ENCODE data around the gene SLC6A18.

DNA sequence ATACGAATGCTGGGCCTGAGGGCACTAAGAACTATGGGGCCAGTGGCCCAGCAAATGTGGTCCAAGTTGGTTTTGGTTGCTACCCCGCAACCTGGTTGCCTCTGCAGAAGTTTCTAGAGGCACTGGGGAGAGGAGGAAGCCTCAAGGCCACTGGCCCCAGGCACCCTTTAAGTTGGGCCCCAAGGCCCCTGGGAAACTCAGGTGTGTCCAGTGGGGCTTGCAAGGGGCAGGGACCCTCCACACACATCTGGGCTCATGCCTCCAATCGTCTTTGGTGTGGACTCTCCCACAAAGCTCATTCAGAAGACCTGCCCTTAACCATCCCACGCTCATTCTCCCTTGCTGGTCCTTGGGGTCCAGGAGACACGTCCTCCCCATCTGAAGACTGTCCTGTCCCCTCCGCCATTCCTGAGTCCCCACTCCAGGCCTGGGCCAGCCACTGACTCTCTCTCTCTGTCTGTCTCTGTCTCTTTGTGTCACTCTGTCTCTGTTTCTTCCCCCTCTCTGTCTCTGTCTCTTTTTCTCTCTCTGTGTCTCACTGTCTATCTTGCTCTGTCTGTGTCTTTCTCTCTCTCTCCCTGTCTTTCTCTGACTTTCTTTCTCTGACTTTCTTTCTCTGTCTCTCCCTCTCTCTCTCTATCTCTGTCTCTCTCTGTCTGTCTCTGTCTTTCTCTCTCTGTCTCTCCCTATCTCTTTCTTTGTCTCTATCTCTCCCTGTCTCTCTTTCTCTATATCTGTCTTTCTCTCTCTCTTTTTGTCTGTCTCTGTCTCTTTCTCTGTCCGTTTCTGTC is 27.1 kb upstream of the SLC6A18 start:
- TF ChIP-seq, protein P1, sequence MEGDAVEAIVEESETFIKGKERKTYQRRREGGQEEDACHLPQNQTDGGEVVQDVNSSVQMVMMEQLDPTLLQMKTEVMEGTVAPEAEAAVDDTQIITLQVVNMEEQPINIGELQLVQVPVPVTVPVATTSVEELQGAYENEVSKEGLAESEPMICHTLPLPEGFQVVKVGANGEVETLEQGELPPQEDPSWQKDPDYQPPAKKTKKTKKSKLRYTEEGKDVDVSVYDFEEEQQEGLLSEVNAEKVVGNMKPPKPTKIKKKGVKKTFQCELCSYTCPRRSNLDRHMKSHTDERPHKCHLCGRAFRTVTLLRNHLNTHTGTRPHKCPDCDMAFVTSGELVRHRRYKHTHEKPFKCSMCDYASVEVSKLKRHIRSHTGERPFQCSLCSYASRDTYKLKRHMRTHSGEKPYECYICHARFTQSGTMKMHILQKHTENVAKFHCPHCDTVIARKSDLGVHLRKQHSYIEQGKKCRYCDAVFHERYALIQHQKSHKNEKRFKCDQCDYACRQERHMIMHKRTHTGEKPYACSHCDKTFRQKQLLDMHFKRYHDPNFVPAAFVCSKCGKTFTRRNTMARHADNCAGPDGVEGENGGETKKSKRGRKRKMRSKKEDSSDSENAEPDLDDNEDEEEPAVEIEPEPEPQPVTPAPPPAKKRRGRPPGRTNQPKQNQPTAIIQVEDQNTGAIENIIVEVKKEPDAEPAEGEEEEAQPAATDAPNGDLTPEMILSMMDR (IDR thresholded peaks at IDR 0.05; ENCODE audit: low read length), result no peak
- TF ChIP-seq EZH2 (optimal IDR thresholded peaks at IDR 0.05; ENCODE audit: low read depth, low read length), result no peak
